Amniotic epithelial cell (primary cell): ENCODE measurements around the gene TFF1.
A peak's percentile ranks its signal among the peaks of the same experiment; 100 is the strongest.

Experiments
- DNase-seq: peaks from one replicate; pipeline ENCODE4 v3.0.0-alpha.2; 2010; ENCODE audit warnings: low read depth

TFF1 gene

GRCh38 chr21:42382915-42383314 is 16.6 kb upstream of the TFF1 start:
- DNase-seq, result no peak

- DNase-seq, result peak; percentile 3
Observed at GRCh38 chr21:42381347-42381984, 15.1 kb upstream of the TFF1 start.

GRCh38 chr21:42379426-42380215 is 13.3 kb upstream of the TFF1 start:
- DNase-seq, result no peak

GRCh38 chr21:42378418-42378817 is 12.1 kb upstream of the TFF1 start:
- DNase-seq, result no peak

GRCh38 chr21:42377951-42378340 is 11.6 kb upstream of the TFF1 start:
- DNase-seq, result no peak

- DNase-seq, result no peak
Observed at GRCh38 chr21:42377211-42377950, 11.0 kb upstream of the TFF1 start.

GRCh38 chr21:42376338-42376982 is 10.1 kb upstream of the TFF1 start:
- no peak for DNase-seq

GRCh38 chr21:42375966-42376337 is 9.6 kb upstream of the TFF1 start:
- no peak for DNase-seq

- no peak for DNase-seq
Observed at GRCh38 chr21:42375506-42375905, 9.2 kb upstream of the TFF1 start.

- no peak for DNase-seq
Observed at GRCh38 chr21:42374864-42375499, 8.6 kb upstream of the TFF1 start.

- DNase-seq, result no peak
Observed at GRCh38 chr21:42374457-42374856, 8.1 kb upstream of the TFF1 start.

- no peak for DNase-seq
Observed at GRCh38 chr21:42373908-42374455, 7.6 kb upstream of the TFF1 start.

GRCh38 chr21:42373196-42373907 is 7.0 kb upstream of the TFF1 start:
- DNase-seq, result no peak

- DNase-seq, result no peak
Observed at GRCh38 chr21:42370894-42371654, 4.7 kb upstream of the TFF1 start.

GRCh38 chr21:42369821-42370220 is 3.5 kb upstream of the TFF1 start:
- DNase-seq, result no peak

GRCh38 chr21:42367367-42368165 is 1.2 kb upstream of the TFF1 start:
- no peak for DNase-seq

GRCh38 chr21:42365770-42366169 is 565 bp downstream of the TFF1 start:
- DNase-seq, result no peak

- no peak for DNase-seq
Observed at GRCh38 chr21:42364304-42364865, 1.9 kb downstream of the TFF1 start.

- no peak for DNase-seq
Observed at GRCh38 chr21:42363312-42363711, 3.0 kb downstream of the TFF1 start.
